Osteoblast (primary cell): Measurements from ENCODE around the gene FAM3B. TPM values are rescaled to one million over a fixed set of nuclear protein-coding genes. Genes with fewer than 3 reads are reported as not detected.
"Not testable (repeated sequence)": the region's sequence is repeated elsewhere in the genome, so short reads cannot be mapped to it uniquely, and the experiment has no call there.

ENCODE experiments used
- DNase-seq: peaks from one replicate; pipeline ENCODE4 v3.0.0; 2011; ENCODE audit warnings: low spot score, mixed read lengths; ENCODE audit not compliant: insufficient read length; ENCODE audit errors: missing footprints
- H2AFZ ChIP-seq: 2 replicates; pipeline ENCODE4 v1.6.0; 2011; ENCODE audit warnings: mild to moderate bottlenecking, low read length
- H3K27ac ChIP-seq: 2 replicates; pipeline ENCODE4 v1.5.1; 2011; ENCODE audit warnings: mild to moderate bottlenecking, low read depth, low read length, moderate library complexity
- H3K27me3 ChIP-seq: 2 replicates; pipeline ENCODE4 v1.6.0; 2012; ENCODE audit warnings: mild to moderate bottlenecking, control low read depth, inconsistent platforms, low read length, moderate library complexity; ENCODE audit not compliant: insufficient read depth
- H3K36me3 ChIP-seq: 2 replicates; pipeline ENCODE4 v1.5.1; 2011; ENCODE audit warnings: mild to moderate bottlenecking, low read length, control low read depth, moderate library complexity; ENCODE audit not compliant: insufficient read depth
- H3K4me1 ChIP-seq: 2 replicates; pipeline ENCODE4 v1.5.1; 2011; ENCODE audit warnings: mild to moderate bottlenecking, low read length, control low read depth, moderate library complexity; ENCODE audit not compliant: insufficient read depth
- H3K4me2 ChIP-seq: 2 replicates; pipeline ENCODE4 v1.6.0; 2011; ENCODE audit warnings: mild to moderate bottlenecking, low read length; ENCODE audit not compliant: insufficient read depth
- H3K4me3 ChIP-seq: fragments of 200-600 bp; sonication (generic); 3 replicates; pipeline ENCODE4 v1.5.1; 2012; ENCODE audit warnings: mild to moderate bottlenecking, low read length, inconsistent platforms; ENCODE audit not compliant: insufficient read depth
- H3K79me2 ChIP-seq: 2 replicates; pipeline ENCODE4 v1.6.0; 2012; ENCODE audit warnings: mild to moderate bottlenecking, low read length, control low read depth, inconsistent platforms; ENCODE audit not compliant: insufficient read depth
- H3K9me3 ChIP-seq: 2 replicates; pipeline ENCODE4 v1.5.1; 2011; ENCODE audit warnings: low read depth, low read length, control low read depth
- H4K20me1 ChIP-seq: 2 replicates; pipeline ENCODE4 v1.6.0; 2012; ENCODE audit warnings: mild to moderate bottlenecking, low read length, control low read depth; ENCODE audit not compliant: insufficient read depth
- total RNA-seq: library from RNA; depleted of rRNA; stranded (reverse); fragments of >200 nt; gene quantifications from 2 replicates; pipeline ENCODE4 v1.2.3, GENCODE V29; 2012
- TF ChIP-seq, protein P1 (sequence below): IDR thresholded peaks from 2 replicates; pipeline ENCODE4 v1.5.1; 2011; ENCODE audit warnings: mild to moderate bottlenecking, low read depth, low read length, moderate library complexity; ENCODE audit errors: extremely low read depth

FAM3B gene
- total RNA-seq, 1 donor = not detected

DNA sequence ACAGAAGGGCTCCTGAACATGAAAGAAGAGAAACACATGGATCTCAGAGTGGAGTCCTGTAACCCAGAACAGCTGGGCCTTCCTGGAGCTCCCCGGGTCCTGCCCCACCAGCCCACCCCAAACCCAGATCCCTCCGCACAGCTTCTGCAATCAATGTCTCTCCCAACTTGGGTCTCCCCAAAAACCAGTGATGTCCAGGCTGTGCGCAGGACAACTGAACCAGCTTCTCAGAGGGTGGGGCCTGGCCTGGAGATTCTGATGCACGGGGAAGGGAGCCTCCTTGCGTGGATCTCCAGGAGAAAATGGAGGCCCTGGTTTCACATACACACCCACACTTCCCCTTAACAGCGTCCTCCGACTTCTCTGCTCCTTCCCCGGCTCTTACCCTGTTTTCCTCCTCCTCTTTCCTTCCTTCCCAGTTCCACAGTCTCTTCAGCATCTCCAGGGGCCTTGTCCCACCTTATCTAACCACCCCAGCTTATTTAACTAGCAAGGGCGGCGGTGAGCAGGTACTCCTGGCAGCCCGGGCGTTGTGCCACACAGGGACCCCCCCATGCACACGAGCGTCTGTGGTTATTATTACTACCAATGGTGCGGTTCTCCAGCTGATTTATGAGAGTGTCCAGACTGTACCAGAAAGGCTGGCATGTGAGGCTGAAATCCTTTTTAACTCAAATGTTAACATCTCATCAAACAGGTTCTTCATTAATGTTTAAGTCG lies 34.0 kb downstream of the FAM3B start:
- Histone ChIP-seq H3K4me3 (no peak overlapping the region), H3K79me2 (no peaks in the 10 kb centered on the region), H3K27ac (no peak overlapping the region), H3K27me3 (peaks cover 5% of the 10 kb centered on the region), H3K4me1 (no peaks in the 10 kb centered on the region), H4K20me1 (no peaks in the 10 kb centered on the region), H3K9me3 (no peaks in the 10 kb centered on the region), H3K36me3 (no peaks in the 10 kb centered on the region), H3K4me2 (no peak overlapping the region), H2AFZ (no peak overlapping the region)
- TF ChIP-seq, protein P1, sequence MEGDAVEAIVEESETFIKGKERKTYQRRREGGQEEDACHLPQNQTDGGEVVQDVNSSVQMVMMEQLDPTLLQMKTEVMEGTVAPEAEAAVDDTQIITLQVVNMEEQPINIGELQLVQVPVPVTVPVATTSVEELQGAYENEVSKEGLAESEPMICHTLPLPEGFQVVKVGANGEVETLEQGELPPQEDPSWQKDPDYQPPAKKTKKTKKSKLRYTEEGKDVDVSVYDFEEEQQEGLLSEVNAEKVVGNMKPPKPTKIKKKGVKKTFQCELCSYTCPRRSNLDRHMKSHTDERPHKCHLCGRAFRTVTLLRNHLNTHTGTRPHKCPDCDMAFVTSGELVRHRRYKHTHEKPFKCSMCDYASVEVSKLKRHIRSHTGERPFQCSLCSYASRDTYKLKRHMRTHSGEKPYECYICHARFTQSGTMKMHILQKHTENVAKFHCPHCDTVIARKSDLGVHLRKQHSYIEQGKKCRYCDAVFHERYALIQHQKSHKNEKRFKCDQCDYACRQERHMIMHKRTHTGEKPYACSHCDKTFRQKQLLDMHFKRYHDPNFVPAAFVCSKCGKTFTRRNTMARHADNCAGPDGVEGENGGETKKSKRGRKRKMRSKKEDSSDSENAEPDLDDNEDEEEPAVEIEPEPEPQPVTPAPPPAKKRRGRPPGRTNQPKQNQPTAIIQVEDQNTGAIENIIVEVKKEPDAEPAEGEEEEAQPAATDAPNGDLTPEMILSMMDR = no peak
- DNase-seq = no peak

DNA sequence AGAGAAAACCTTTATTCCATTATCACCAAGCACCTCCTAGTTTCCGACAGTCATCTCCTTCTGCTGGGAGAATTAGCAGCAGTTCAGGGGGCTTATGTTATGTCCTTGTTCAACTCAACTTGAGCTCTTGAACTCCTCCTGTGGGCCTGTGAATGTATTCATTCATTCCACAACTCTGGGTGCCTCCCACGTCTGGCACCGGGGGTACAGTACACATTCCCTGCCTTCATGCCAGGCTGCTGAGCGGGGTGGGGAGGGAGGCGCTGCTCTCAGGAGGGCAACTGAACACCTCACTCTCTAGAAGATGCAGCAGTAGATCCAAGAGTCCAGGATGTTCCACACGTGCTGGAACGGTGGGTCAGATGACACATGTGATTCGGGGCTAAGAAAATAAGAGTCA lies 40.9 kb downstream of the FAM3B start:
- peak; percentile 26 for DNase-seq
- Histone ChIP-seq H3K27ac (no peak overlapping the region), H3K79me2 (no peaks in the 10 kb centered on the region), H3K4me3 (no peak overlapping the region), H3K9me3 (no peaks in the 10 kb centered on the region), H4K20me1 (no peaks in the 10 kb centered on the region), H3K4me2 (no peak overlapping the region), H3K27me3 (peaks cover 8% of the 10 kb centered on the region), H3K4me1 (peaks cover 10% of the 10 kb centered on the region), H3K36me3 (no peaks in the 10 kb centered on the region), H2AFZ (no peak overlapping the region)
- TF ChIP-seq, protein P1 = no peak

DNA sequence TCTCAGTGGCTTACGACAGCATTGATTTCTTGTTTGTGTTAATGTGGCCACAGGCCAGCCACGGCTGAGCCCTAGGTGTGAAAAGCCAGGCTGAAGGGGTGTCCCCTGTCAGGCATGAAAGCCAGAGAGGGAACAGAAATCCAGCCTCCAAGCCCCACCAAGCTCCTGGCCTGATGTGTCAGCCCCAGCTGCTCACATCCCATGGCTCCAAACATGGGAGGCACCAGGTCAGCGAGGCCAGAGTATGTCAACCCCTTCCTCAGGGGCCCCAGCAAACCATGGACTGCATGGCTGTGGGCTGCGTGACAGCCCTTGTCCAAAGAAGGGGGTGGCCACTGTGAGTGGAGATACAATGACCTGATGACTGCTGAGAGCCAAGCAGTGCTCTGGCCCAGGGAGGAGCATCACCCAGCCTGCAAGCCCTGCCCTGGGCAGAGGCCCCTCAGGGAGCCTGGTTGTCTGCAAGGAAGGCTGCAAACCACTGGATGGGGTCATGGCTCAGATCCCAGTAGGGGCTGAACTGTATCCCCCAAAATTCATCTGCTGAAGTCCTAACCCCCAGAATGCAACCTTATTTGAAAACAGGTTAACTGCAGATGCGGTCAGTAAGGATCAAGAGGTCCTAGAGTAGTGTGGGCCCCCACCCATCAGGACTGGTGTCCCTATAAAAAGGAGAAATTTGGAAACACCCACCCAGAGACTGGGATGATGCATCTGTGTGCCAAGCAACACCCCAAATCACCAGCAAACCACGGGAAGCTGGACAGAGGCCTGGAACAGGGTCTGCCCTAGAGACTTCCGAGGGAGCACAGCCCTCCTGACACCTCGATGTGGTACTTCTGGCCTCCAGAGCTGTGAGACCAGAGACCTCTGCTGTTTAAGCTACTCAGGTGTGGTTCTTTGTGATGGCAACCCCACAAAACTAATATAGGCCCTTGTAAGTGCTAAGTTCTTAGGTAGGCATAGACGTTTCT lies 41.9 kb downstream of the FAM3B start:
- TF ChIP-seq, protein P1 = no peak
- no peak overlapping the region for H3K27ac ChIP-seq
- H3K4me1 ChIP-seq = peaks cover 10% of the 10 kb centered on the region
- no peak overlapping the region for H2AFZ ChIP-seq
- H3K4me2 ChIP-seq = no peak overlapping the region
- no peak for DNase-seq
- H4K20me1 ChIP-seq = no peaks in the 10 kb centered on the region
- no peaks in the 10 kb centered on the region for H3K36me3 ChIP-seq
- no peaks in the 10 kb centered on the region for H3K79me2 ChIP-seq
- H3K4me3 ChIP-seq = no peak overlapping the region
- no peaks in the 10 kb centered on the region for H3K9me3 ChIP-seq
- H3K27me3 ChIP-seq = peaks cover 8% of the 10 kb centered on the region

DNA sequence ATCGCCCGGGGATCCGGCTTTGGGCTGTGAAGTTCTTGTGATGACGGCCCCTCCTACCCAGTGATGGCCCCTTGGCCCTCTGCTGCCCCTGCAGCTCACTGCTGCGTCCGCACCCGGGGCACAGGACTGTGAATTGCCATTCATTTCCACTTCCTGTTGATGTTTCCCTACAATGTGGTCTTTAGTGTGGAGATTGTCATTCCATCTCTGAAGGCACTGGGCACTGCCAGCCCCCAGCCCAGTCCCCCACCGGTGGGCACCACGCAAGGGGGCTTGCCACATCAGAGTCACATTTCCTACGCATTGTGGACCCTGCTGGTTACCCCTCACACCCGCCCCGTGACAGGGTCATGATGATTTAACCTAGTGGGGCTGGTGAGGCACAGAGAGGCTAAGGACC lies 42.7 kb downstream of the FAM3B start:
- Histone ChIP-seq H3K27ac (no peak overlapping the region), H3K79me2 (no peaks in the 10 kb centered on the region), H3K27me3 (peaks cover 8% of the 10 kb centered on the region), H3K36me3 (no peaks in the 10 kb centered on the region), H2AFZ (no peak overlapping the region), H4K20me1 (no peaks in the 10 kb centered on the region), H3K9me3 (no peaks in the 10 kb centered on the region), H3K4me1 (peaks cover 10% of the 10 kb centered on the region), H3K4me2 (no peak overlapping the region), H3K4me3 (no peak overlapping the region)
- DNase-seq = peak; percentile 32
- TF ChIP-seq, protein P1 = no peak

DNA sequence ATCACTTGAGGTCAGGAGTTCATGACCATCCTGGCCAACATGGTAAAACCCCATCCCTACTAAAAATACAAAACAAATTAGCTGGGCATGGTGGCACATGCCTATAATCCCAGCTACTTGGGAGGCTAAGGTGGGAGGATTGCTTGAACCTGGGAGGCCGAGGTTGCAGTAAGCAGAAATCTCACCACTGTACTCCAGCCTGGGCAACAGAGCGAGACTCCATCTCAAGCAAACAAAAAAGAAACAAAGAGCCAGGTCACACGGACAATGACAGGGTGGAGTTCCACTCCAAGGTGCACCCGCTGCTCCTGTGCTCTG lies 43.1 kb downstream of the FAM3B start:
- not testable (repeated sequence) for H4K20me1 ChIP-seq, H3K79me2 ChIP-seq, H3K4me1 ChIP-seq, DNase-seq, H3K36me3 ChIP-seq, H3K27me3 ChIP-seq, H3K4me2 ChIP-seq, H3K4me3 ChIP-seq, H3K27ac ChIP-seq, H2AFZ ChIP-seq, H3K9me3 ChIP-seq
